Amniotic stem cell (primary cell): ENCODE measurements around the gene NAPB.
"Not testable (repeated sequence)": the region's sequence is repeated elsewhere in the genome, so short reads cannot be mapped to it uniquely, and the experiment has no call there.

ENCODE experiments used
- DNase-seq: peaks from one replicate; lab custom pipeline; 2025; lab: John Stamatoyannopoulos, UW

The NAPB gene

GRCh38 chr20:23367770-23368169 lies 53.5 kb downstream of the NAPB start:
- DNase-seq = no peak

- no peak for DNase-seq
Observed at GRCh38 chr20:23366384-23366783, 54.9 kb downstream of the NAPB start.

- no peak for DNase-seq
Observed at GRCh38 chr20:23365390-23366165, 55.7 kb downstream of the NAPB start.

- DNase-seq = no peak
Observed at GRCh38 chr20:23363257-23363649, 58.0 kb downstream of the NAPB start.

- DNase-seq = peak; percentile 19
Observed at GRCh38 chr20:23362392-23363256, 58.7 kb downstream of the NAPB start.

GRCh38 chr20:23361476-23362391 lies 59.6 kb downstream of the NAPB start, which contains the start of gene GZF1:
Gene GZF1 (plus strand): TSS chr20:23362182. CDS start chr20:23364384, 2,202 bp downstream.
- peak; percentile 95 for DNase-seq

GRCh38 chr20:23361119-23361475 lies 60.2 kb downstream of the NAPB start:
- no peak for DNase-seq

GRCh38 chr20:23360531-23360930 lies 60.8 kb downstream of the NAPB start:
- DNase-seq = no peak

GRCh38 chr20:23358923-23359593 lies 62.2 kb downstream of the NAPB start:
- no peak for DNase-seq

- DNase-seq = no peak
Observed at GRCh38 chr20:23358563-23358906, 62.8 kb downstream of the NAPB start.

- peak; percentile 99 for DNase-seq
Observed at GRCh38 chr20:23357767-23358562, 63.3 kb downstream of the NAPB start.

- DNase-seq = no peak
Observed at GRCh38 chr20:23356203-23356602, 65.1 kb downstream of the NAPB start.

- peak; percentile 22 for DNase-seq
Observed at GRCh38 chr20:23350904-23351838, 70.1 kb downstream of the NAPB start.

GRCh38 chr20:23350196-23350903 lies 70.9 kb downstream of the NAPB start, which contains the start of gene NXT1:
Gene NXT1 (plus strand): TSS chr20:23350791. CDS start chr20:23354042, 3,251 bp downstream.
- DNase-seq = peak; percentile 96

- DNase-seq = peak; percentile 77
Observed at GRCh38 chr20:23349338-23350195, 71.7 kb downstream of the NAPB start.

- DNase-seq = not testable (repeated sequence)
Observed at GRCh38 chr20:23348510-23348909, 72.8 kb downstream of the NAPB start.

- DNase-seq = no peak
Observed at GRCh38 chr20:23347791-23348190, 73.5 kb downstream of the NAPB start.

- DNase-seq = no peak
Observed at GRCh38 chr20:23346002-23346401, 75.3 kb downstream of the NAPB start.
